Fibroblast of lung (primary cell): ENCODE data around the gene SORL1. TPM values are rescaled to one million over a fixed set of nuclear protein-coding genes. Genes with fewer than 3 reads are reported as not detected.
A peak's percentile ranks its signal among the peaks of the same experiment; 100 is the strongest.

Source experiments
- DNase-seq, 2 donors: peaks; one replicate each; pipeline versions ENCODE4 v3.0.0 to v3.0.0-alpha.2; 2010; ENCODE audit warnings: low read depth in 2 of 2
- H2AFZ ChIP-seq: 2 replicates; pipeline ENCODE4 v1.5.1; 2012; ENCODE audit warnings: low read length, control low read depth, inconsistent platforms
- H3K27ac ChIP-seq: 2 replicates; pipeline ENCODE4 v1.5.1; 2011; ENCODE audit warnings: low read length, control low read depth; ENCODE audit not compliant: insufficient read depth
- H3K27me3 ChIP-seq: 2 replicates; pipeline ENCODE4 v1.5.1; 2011; ENCODE audit warnings: mild to moderate bottlenecking, low read length; ENCODE audit not compliant: control insufficient read depth, insufficient read depth
- H3K36me3 ChIP-seq: 2 replicates; pipeline ENCODE4 v1.5.1; 2011; ENCODE audit warnings: low read length; ENCODE audit not compliant: control insufficient read depth, insufficient read depth
- H3K4me1 ChIP-seq: 2 replicates; pipeline ENCODE4 v1.5.1; 2011; ENCODE audit warnings: low read length; ENCODE audit not compliant: control insufficient read depth, insufficient read depth; ENCODE audit errors: extremely low read depth
- H3K4me2 ChIP-seq: 2 replicates; pipeline ENCODE4 v1.5.1; 2011; ENCODE audit warnings: low read length, control low read depth; ENCODE audit not compliant: insufficient read depth; ENCODE audit errors: extremely low read depth
- H3K4me3 ChIP-seq, 4 experiments: fragments of 200-600 bp in 1 of 4; sonication (generic) in 1 of 4; replicated peaks in 1 of 4; 2 replicates each; pipeline ENCODE4 v1.5.1; 2011 to 2016; ENCODE audit warnings: low read length in 4 of 4, low read depth in 3 of 4, mild to moderate bottlenecking in 3 of 4, control low read depth in 2 of 4, inconsistent platforms in 1 of 4, mixed read lengths in 1 of 4; ENCODE audit not compliant: insufficient read depth in 1 of 4; ENCODE audit errors: control extremely low read depth in 1 of 4
- H3K79me2 ChIP-seq: 2 replicates; pipeline ENCODE4 v1.5.1; 2012; ENCODE audit warnings: mild to moderate bottlenecking, low read length, inconsistent platforms; ENCODE audit not compliant: control insufficient read depth, insufficient read depth
- H3K9ac ChIP-seq: 2 replicates; pipeline ENCODE4 v1.5.1; 2011; ENCODE audit warnings: mild to moderate bottlenecking, low read length, control low read depth; ENCODE audit not compliant: insufficient read depth
- H3K9me3 ChIP-seq: 2 replicates; pipeline ENCODE4 v1.5.1; 2012; ENCODE audit warnings: low read depth, low read length; ENCODE audit not compliant: control insufficient read depth, insufficient read depth
- H4K20me1 ChIP-seq: 2 replicates; pipeline ENCODE4 v1.5.1; 2011; ENCODE audit warnings: low read length; ENCODE audit not compliant: control insufficient read depth, insufficient read depth; ENCODE audit errors: extremely low read depth
- CTCF ChIP-seq, 2 donors: IDR thresholded peaks in 1 of 2; conservative IDR thresholded peaks in 1 of 2; 1 replicate in 1 of 2; 2 replicates in 1 of 2; pipeline ENCODE4 v1.5.1; 2011 to 2012; ENCODE audit warnings: low read length in 2 of 2, control low read depth in 1 of 2, inconsistent platforms in 1 of 2, low read depth in 1 of 2, mild to moderate bottlenecking in 1 of 2
- EZH2 ChIP-seq: IDR thresholded peaks from 2 replicates; pipeline ENCODE4 v1.5.1; 2012; ENCODE audit warnings: low read length, control low read depth, mild to moderate bottlenecking; ENCODE audit errors: missing control alignments
- polyA plus RNA-seq, 2 donors: library from polyadenylated mRNA; depleted of rRNA in 1 of 2; stranded (reverse) in 1 of 2; unstranded in 1 of 2; fragments of >200 nt; gene quantifications; 2 replicates each; pipeline ENCODE4 v1.2.1, GENCODE V29; 2011 to 2012; ENCODE audit warnings: missing spikeins in 1 of 2
- total RNA-seq: library from RNA; depleted of rRNA; stranded (reverse); fragments of >200 nt; gene quantifications from 2 replicates; pipeline ENCODE4 v1.2.1, GENCODE V29; 2014

SORL1 gene
- total and polyA plus RNA-seq, 2 donors (not counting 1 experiment from before 2014, with no cell fraction given), result 0.58 to 10.9 TPM

- Histone ChIP-seq H3K9me3 (no peaks in the 10 kb centered on the region), H3K4me3 (no peak overlapping the region), H3K79me2 (no peaks in the 10 kb centered on the region), H3K4me2 (peak overlapping the region; percentile 82), H3K27ac (no peak overlapping the region), H4K20me1 (no peaks in the 10 kb centered on the region), H3K4me1 (no peaks in the 10 kb centered on the region), H3K27me3 (peaks cover 4% of the 10 kb centered on the region), H3K9ac (no peak overlapping the region), H2AFZ (no peak overlapping the region), H3K36me3 (no peaks in the 10 kb centered on the region)
- no peak for TF ChIP-seq EZH2
- no peak for TF ChIP-seq CTCF (conservative IDR thresholded peaks at IDR 0.05 in 1 of 2, IDR thresholded peaks at IDR 0.05 in 1 of 2; ENCODE audit: low read depth in 1 of 2, low read length in 2 of 2)
- no peak for DNase-seq
These were observed 24.7 kb upstream of the SORL1 start for GRCh38 chr11:121427400-121427744.

GRCh38 chr11:121429556-121429955 lies 22.6 kb upstream of the SORL1 start:
- Histone ChIP-seq H3K9me3 (no peaks in the 10 kb centered on the region), H3K4me1 (no peaks in the 10 kb centered on the region), H3K4me2 (no peak overlapping the region), H2AFZ (no peak overlapping the region), H3K36me3 (no peaks in the 10 kb centered on the region), H3K27ac (no peak overlapping the region), H3K27me3 (peaks cover 4% of the 10 kb centered on the region), H4K20me1 (no peaks in the 10 kb centered on the region), H3K79me2 (no peaks in the 10 kb centered on the region), H3K9ac (no peak overlapping the region), H3K4me3 (no peak overlapping the region)
- TF ChIP-seq EZH2 (no peak), CTCF (conservative IDR thresholded peaks at IDR 0.05 in 1 of 2, IDR thresholded peaks at IDR 0.05 in 1 of 2; ENCODE audit: low read depth in 1 of 2, low read length in 2 of 2) (no peak)
- DNase-seq, result no peak

GRCh38 chr11:121431820-121432526 lies 20.1 kb upstream of the SORL1 start:
- no peaks in the 10 kb centered on the region for H3K79me2 ChIP-seq
- no peak for DNase-seq
- H3K36me3 ChIP-seq, result no peaks in the 10 kb centered on the region
- H3K4me2 ChIP-seq, result no peak overlapping the region
- no peak overlapping the region for H2AFZ ChIP-seq
- peaks cover 8% of the 10 kb centered on the region for H3K27me3 ChIP-seq
- H3K9me3 ChIP-seq, result no peaks in the 10 kb centered on the region
- H3K4me3 ChIP-seq, result no peak overlapping the region
- no peak overlapping the region for H3K9ac ChIP-seq
- TF ChIP-seq CTCF (conservative IDR thresholded peaks at IDR 0.05 in 1 of 2, IDR thresholded peaks at IDR 0.05 in 1 of 2; ENCODE audit: low read depth in 1 of 2, low read length in 2 of 2) (no peak), EZH2 (no peak)
- no peaks in the 10 kb centered on the region for H3K4me1 ChIP-seq
- no peak overlapping the region for H3K27ac ChIP-seq
- H4K20me1 ChIP-seq, result no peaks in the 10 kb centered on the region
